CD4-positive, CD25-positive, alpha-beta regulatory T cell (primary cell): ENCODE data around the gene CYP26A1. TPM values are rescaled to one million over a fixed set of nuclear protein-coding genes. Genes with fewer than 3 reads are reported as not detected.
A peak's percentile ranks its signal among the peaks of the same experiment; 100 is the strongest.

ENCODE experiments used
- ATAC-seq, 2 donors: fragments of 150-1000 bp; cut with Tn5 transposase; one replicate each; pipeline ENCODE4 v1.10.0; 2021; ENCODE audit warnings: low read depth in 2 of 2, moderate number of reproducible peaks in 2 of 2, moderate library complexity in 1 of 2
- DNase-seq, 3 donors: peaks; one replicate each; pipeline versions ENCODE4 v3.0.0 to v3.0.0-alpha.2; 2012 to 2022; ENCODE audit warnings: mixed read lengths in 1 of 3
- H3K27ac ChIP-seq: one replicate; pipeline ENCODE4 v1.7.0; 2013; ENCODE audit warnings: mild to moderate bottlenecking, low read length; ENCODE audit not compliant: insufficient read depth, poor library complexity, severe bottlenecking
- H3K27me3 ChIP-seq: one replicate; pipeline ENCODE4 v1.7.0; 2013; ENCODE audit warnings: low read length; ENCODE audit not compliant: control insufficient read depth, insufficient read depth
- H3K36me3 ChIP-seq: one replicate; pipeline ENCODE4 v1.7.0; 2013; ENCODE audit warnings: mild to moderate bottlenecking, low read length, moderate library complexity; ENCODE audit not compliant: control insufficient read depth, insufficient read depth
- H3K4me1 ChIP-seq: 2 replicates; pipeline ENCODE4 v1.7.0; 2013; ENCODE audit warnings: mild to moderate bottlenecking, low read length; ENCODE audit not compliant: insufficient read depth, control insufficient read depth, poor library complexity, severe bottlenecking
- H3K4me3 ChIP-seq: one replicate; pipeline ENCODE4 v1.7.0; 2013; ENCODE audit warnings: low read depth, mild to moderate bottlenecking, low read length, moderate library complexity
- H3K9me3 ChIP-seq, 2 experiments: 1 replicate in 1 of 2; 2 replicates in 1 of 2; pipeline ENCODE4 v1.7.0; 2013; ENCODE audit warnings: low read length in 2 of 2, mild to moderate bottlenecking in 1 of 2, moderate library complexity in 1 of 2; ENCODE audit not compliant: control insufficient read depth in 2 of 2
- H3K27ac Mint-ChIP-seq, 3 donors: one replicate each; pipeline ENCODE4 v1.8.0; 2020 to 2022; ENCODE audit warnings: mild to moderate bottlenecking in 3 of 3, mixed read lengths in 3 of 3, moderate library complexity in 2 of 3
- H3K27me3 Mint-ChIP-seq: one replicate; pipeline ENCODE4 v1.8.0; 2022; ENCODE audit warnings: mild to moderate bottlenecking, mixed read lengths
- H3K36me3 Mint-ChIP-seq: one replicate; pipeline ENCODE4 v1.8.0; 2020; ENCODE audit warnings: mixed read lengths
- H3K4me1 Mint-ChIP-seq, 4 donors: one replicate each; pipeline ENCODE4 v1.8.0; 2020 to 2022; ENCODE audit warnings: mixed read lengths in 4 of 4, mild to moderate bottlenecking in 1 of 4
- H3K4me3 Mint-ChIP-seq, 4 donors: one replicate each; pipeline ENCODE4 v1.8.0; 2020 to 2022; ENCODE audit warnings: mild to moderate bottlenecking in 4 of 4, mixed read lengths in 4 of 4, moderate library complexity in 3 of 4
- H3K9me3 Mint-ChIP-seq, 7 donors: one replicate each; pipeline ENCODE4 v1.8.0; 2020 to 2022; ENCODE audit warnings: mixed read lengths in 7 of 7, mild to moderate bottlenecking in 3 of 7, moderate library complexity in 2 of 7
- polyA plus RNA-seq, 4 donors: library from polyadenylated mRNA; unstranded; fragments of 300-500 nt; fragmentation: Illumina TruSeq; gene quantifications; one replicate each; pipeline ENCODE4 v1.2.3, GENCODE V29; 2021
- total RNA-seq: library from RNA; stranded (reverse); gene quantifications from one replicate; pipeline ENCODE4 v1.2.3, GENCODE V29; 2022

The CYP26A1 gene
- total and polyA plus RNA-seq, 5 donors from 2014 or later = not detected

DNA sequence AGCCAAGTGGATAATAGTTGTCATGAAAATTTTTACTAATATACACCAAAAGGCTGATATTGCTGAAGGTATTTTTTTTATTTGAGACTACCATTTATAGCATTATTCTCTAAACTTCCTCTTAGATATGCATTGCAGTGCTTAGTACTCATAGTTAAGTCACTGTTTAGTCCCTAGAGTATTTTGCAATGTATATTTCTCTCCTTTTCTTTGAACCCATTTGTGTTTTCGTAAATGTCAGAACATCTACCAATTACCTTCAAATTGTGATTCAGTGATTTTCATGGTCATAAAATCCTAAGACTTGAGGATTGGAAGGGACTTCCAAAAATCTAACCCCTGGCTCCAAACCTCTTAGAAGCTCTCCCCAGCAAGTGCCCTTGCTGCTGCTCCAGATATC is 34.6 kb upstream of the CYP26A1 start:
- no peaks in the 10 kb centered on the region for H3K36me3 ChIP-seq
- H3K4me1 Mint-ChIP-seq = peaks cover 0 to 9% (median 4%) of the 10 kb centered on the region in 4 donors
- no peaks in the 10 kb centered on the region for H3K4me1 ChIP-seq
- DNase-seq (no peak), ATAC-seq (no peak)
- H3K9me3 ChIP-seq = no peaks in the 10 kb centered on the region
- no peak overlapping the region for H3K27ac ChIP-seq
- no peaks in the 10 kb centered on the region for H3K9me3 Mint-ChIP-seq
- no peak overlapping the region for H3K4me3 Mint-ChIP-seq
- peaks cover 26% of the 10 kb centered on the region for H3K36me3 Mint-ChIP-seq
- H3K27ac Mint-ChIP-seq = no peak overlapping the region
- no peaks in the 10 kb centered on the region for H3K27me3 Mint-ChIP-seq
- no peaks in the 10 kb centered on the region for H3K27me3 ChIP-seq
- no peak overlapping the region for H3K4me3 ChIP-seq

DNA sequence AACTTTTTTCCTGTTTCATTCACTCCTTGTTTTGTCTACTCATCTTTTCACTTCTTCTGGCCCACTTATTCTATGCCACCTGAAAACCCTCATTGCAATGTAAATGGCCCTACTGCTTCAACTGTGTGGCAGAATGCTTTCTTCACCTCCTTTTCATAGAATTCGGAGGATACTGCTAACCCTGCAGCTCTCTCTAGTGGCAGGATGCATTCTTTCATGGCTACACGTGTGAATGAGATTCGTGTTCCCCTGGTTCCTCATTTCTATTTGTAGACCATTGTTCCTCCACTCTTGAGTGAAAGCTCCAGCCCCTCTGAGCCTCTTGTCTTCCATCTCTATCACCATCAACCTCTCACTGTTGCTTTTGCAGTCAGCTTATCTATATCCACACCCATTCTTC is 34.0 kb upstream of the CYP26A1 start:
- no peak for ATAC-seq
- Mint-ChIP-seq H3K9me3 (no peaks in the 10 kb centered on the region), H3K27ac (no peak overlapping the region), H3K27me3 (no peaks in the 10 kb centered on the region), H3K4me1 (peaks cover 0 to 9% (median 4%) of the 10 kb centered on the region in 4 donors), H3K36me3 (peaks cover 26% of the 10 kb centered on the region), H3K4me3 (no peak overlapping the region)
- peak in 1 of 3 donors; percentile 22 for DNase-seq
- no peaks in the 10 kb centered on the region for H3K36me3 ChIP-seq
- H3K27ac ChIP-seq = no peak overlapping the region
- H3K4me1 ChIP-seq = no peaks in the 10 kb centered on the region
- H3K9me3 ChIP-seq = no peaks in the 10 kb centered on the region
- H3K27me3 ChIP-seq = no peaks in the 10 kb centered on the region
- no peak overlapping the region for H3K4me3 ChIP-seq

DNA sequence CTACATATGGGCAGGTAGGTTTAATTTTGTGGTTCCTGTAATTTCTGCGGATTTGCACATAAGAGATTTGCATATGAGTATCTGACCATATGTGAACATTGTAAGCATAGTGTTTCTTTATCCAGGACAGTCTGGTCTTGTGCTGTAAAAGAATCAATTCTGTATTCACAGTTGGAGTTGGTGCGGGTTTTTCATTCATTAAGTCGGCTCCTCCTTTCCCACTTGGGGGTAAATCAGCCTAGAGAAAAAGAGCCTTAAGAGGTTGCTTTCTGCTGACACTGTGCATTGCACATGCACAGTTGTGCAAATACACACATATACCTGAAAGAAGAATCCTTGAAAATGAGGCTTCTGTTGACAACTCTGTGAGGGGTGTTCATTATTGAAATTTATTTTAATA is 19.2 kb upstream of the CYP26A1 start:
- Histone ChIP-seq H3K4me3 (no peak overlapping the region), H3K36me3 (peaks cover 12% of the 10 kb centered on the region), H3K27me3 (no peaks in the 10 kb centered on the region), H3K9me3 (no peaks in the 10 kb centered on the region), H3K4me1 (no peaks in the 10 kb centered on the region), H3K27ac (no peak overlapping the region)
- Mint-ChIP-seq H3K9me3 (peaks cover 0 to 1% (median 0%) of the 10 kb centered on the region in 7 donors), H3K4me1 (peaks cover 0 to 5% (median 0%) of the 10 kb centered on the region in 4 donors), H3K27me3 (peaks cover 4% of the 10 kb centered on the region), H3K4me3 (no peak overlapping the region), H3K36me3 (peaks cover 26% of the 10 kb centered on the region), H3K27ac (no peak overlapping the region)
- DNase-seq = no peak
- no peak for ATAC-seq

DNA sequence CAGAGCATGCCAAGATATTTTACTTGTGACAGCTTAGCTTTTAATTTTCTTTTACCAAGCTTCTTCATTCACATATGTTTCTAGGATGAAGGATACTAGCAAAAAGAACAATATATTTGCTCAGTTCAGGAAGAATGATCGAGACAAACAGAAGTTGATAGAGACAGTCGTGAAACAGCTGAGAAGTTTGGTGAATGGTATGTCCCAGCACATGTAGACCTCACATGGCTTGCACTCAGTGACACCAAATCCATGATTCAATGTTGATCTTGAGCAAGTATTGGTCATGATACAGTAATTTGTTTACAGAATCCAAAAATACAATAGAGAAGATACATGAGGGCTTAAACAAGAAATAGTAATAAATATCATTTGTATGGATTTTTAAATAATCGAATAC is 15.6 kb upstream of the CYP26A1 start:
- no peak overlapping the region for H3K27ac Mint-ChIP-seq
- ATAC-seq = no peak

DNA sequence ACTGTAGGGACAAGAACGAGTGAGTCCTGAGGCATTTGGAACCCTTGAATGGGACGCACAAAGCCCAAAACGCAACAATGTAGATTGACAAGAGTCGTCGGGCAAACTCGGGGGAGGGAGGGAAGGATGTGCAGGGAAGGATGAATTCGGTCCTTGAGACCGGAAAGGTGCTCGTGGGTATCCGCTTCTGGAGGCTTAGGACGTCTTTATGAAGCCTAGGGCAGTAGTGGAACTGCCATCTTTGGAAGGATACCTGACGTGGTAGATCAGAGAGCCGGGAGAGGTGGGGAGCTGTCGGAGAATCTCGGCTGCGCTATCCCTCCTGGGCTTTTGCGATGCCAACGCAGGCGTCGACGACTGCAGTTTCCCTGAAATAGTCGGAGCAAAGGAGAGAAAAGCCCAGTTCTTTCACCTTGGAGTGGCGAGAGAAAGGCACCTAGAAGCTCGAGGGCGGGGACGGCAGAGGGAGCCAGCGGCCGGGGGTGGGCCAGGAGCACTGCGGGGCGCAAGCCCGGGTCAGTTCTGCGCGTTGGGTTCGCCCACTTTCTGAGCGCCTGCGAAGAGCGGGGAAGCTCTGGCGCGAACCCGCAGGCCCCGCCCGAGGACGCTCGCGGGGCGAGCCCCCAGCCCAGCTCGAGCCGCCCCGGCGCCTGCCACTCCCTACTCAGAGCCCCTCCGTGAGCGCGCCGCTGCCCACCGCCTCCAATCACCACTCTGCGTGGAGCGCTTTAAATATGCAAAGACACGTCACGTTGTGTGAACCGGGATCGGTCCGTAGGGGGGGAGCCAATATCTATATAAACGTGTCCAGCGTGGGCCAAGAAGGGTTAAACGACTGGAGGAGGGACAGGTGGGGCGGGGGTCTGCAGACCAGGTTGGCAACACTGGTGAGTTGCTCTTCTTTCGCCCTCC is 13.5 kb upstream of the CYP26A1 start, which contains the start of gene CYP26C1:
Gene CYP26C1 (plus strand): TSS at position 824 of the 912 bp plus-strand sequence. CDS start 466 bp downstream, outside the sequence.
- Mint-ChIP-seq H3K36me3 (peaks cover 28% of the 10 kb centered on the region), H3K9me3 (no peaks in the 10 kb centered on the region), H3K4me3 (peak within 1 kb of the TSS in 2 of 4 donors; percentile 44 to 78), H3K27ac (no peak within 1 kb of the TSS), H3K4me1 (peaks cover 0 to 30% (median 5%) of the 10 kb centered on the region in 4 donors), H3K27me3 (peaks cover 43% of the 10 kb centered on the region)
- H3K4me3 ChIP-seq = no peak within 1 kb of the TSS
- H3K36me3 ChIP-seq = peaks cover 14% of the 10 kb centered on the region
- no peak within 1 kb of the TSS for H3K27ac ChIP-seq
- ATAC-seq (no peak), DNase-seq (no peak)
- H3K27me3 ChIP-seq = peaks cover 7% of the 10 kb centered on the region
- peaks cover 16% of the 10 kb centered on the region for H3K4me1 ChIP-seq
- no peaks in the 10 kb centered on the region for H3K9me3 ChIP-seq

More for the DNA sequence above, 15.6 kb upstream of the CYP26A1 start:
- DNase-seq = no peak
- H3K27me3 ChIP-seq = no peaks in the 10 kb centered on the region
- H3K4me3 ChIP-seq = no peak overlapping the region
- peaks cover 16% of the 10 kb centered on the region for H3K4me1 ChIP-seq
- no peaks in the 10 kb centered on the region for H3K9me3 Mint-ChIP-seq
- H3K4me1 Mint-ChIP-seq = peaks cover 0 to 18% (median 5%) of the 10 kb centered on the region in 4 donors
- peaks cover 28% of the 10 kb centered on the region for H3K36me3 Mint-ChIP-seq
- H3K4me3 Mint-ChIP-seq = no peak overlapping the region
- no peak overlapping the region for H3K27ac ChIP-seq
- H3K9me3 ChIP-seq = no peaks in the 10 kb centered on the region
- H3K27me3 Mint-ChIP-seq = peaks cover 23% of the 10 kb centered on the region
- H3K36me3 ChIP-seq = peaks cover 14% of the 10 kb centered on the region

DNA sequence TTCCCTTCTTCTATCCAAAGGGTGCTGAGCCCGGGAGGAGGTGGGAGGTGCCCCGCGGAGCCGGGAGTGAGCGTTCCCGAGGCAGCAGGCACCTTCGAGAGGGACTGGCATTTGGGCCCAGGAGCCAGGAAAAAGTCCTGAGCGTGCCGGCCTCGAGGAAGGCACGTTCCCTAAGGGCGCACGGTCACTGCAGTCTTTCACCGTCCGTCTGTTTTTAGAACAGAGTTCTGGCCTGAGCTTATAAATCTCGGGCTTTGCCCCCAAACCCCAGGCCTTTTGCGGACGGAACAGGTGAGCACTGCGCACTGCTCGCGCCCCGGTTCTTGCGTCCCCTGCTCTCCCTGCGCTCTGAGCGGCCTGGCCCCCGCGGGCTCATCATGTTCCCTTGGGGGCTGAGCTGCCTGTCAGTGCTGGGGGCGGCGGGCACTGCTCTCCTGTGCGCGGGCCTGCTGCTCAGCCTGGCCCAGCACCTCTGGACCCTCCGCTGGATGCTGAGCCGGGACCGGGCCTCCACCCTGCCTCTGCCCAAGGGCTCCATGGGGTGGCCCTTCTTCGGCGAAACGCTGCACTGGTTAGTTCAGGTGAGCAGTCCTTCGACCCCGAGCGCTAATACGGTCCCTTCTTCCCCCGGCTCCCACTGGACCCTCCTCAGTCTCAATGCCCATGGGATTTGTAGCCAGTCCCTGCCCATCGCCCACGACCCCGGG is 12.7 kb upstream of the CYP26A1 start:
- Mint-ChIP-seq H3K27ac (no peak overlapping the region), H3K9me3 (no peaks in the 10 kb centered on the region), H3K27me3 (peaks cover 49% of the 10 kb centered on the region), H3K4me1 (peaks cover 0 to 34% (median 7%) of the 10 kb centered on the region in 4 donors), H3K4me3 (peak overlapping the region in 1 of 4 donors; percentile 78), H3K36me3 (peaks cover 28% of the 10 kb centered on the region)
- no peaks in the 10 kb centered on the region for H3K9me3 ChIP-seq
- DNase-seq (no peak), ATAC-seq (no peak)
- peaks cover 14% of the 10 kb centered on the region for H3K36me3 ChIP-seq
- H3K4me1 ChIP-seq = peaks cover 16% of the 10 kb centered on the region
- no peak overlapping the region for H3K4me3 ChIP-seq
- no peak overlapping the region for H3K27ac ChIP-seq
- peaks cover 11% of the 10 kb centered on the region for H3K27me3 ChIP-seq

DNA sequence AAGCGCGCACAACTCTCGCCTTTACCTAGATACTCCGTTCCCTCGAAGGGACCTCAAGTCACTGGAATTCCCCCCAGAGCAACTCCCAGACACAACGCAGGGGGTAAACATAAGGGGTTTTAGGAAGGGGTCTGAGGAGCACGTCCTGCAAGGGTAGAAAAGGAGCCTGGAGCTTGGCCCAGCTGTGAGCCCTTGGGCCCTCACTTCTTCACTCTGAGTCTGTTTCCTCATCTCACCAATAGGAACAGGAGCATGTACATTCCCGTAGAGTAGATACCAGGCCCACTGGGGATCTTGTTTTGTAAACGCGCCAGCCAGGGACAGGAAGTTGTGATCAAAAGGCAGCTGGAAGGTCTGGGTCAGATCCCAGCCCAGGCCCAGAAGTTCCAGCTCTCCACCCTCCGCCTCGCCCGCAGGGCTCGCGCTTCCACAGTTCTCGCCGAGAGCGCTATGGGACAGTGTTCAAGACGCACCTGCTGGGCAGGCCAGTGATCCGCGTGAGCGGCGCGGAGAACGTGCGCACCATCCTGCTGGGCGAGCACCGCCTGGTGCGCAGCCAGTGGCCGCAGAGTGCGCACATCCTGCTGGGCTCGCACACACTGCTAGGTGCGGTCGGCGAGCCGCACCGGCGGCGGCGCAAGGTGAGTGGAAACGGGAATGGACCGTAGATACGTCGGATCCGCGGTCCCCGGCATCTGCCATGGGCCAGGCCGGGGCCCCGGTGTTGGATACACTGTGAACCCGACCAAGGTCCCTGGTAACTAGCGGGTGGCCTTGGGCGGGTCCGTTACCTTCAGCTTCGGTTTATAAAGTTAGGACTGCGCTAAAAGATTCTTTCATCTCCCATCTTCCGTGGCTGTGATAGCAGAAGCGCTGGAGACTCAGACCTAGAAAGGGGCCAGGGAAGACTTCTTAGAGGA is 11.8 kb upstream of the CYP26A1 start:
- ATAC-seq = peak in 1 of 2 donors; percentile 15
- Mint-ChIP-seq H3K4me3 (peak overlapping the region in 2 of 4 donors; percentile 70 to 78), H3K9me3 (no peaks in the 10 kb centered on the region), H3K4me1 (peaks cover 0 to 36% (median 7%) of the 10 kb centered on the region in 4 donors), H3K27me3 (peaks cover 55% of the 10 kb centered on the region), H3K27ac (no peak overlapping the region), H3K36me3 (peaks cover 26% of the 10 kb centered on the region)
- H3K27ac ChIP-seq = no peak overlapping the region
- H3K27me3 ChIP-seq = peaks cover 11% of the 10 kb centered on the region
- peak in 1 of 3 donors; percentile 42 for DNase-seq
- peaks cover 16% of the 10 kb centered on the region for H3K4me1 ChIP-seq
- no peak overlapping the region for H3K4me3 ChIP-seq
- no peaks in the 10 kb centered on the region for H3K9me3 ChIP-seq
- peaks cover 14% of the 10 kb centered on the region for H3K36me3 ChIP-seq
